ENCODE measurements around the gene MTERF1. TPM values are rescaled to one million over a fixed set of nuclear protein-coding genes. Genes with fewer than 3 reads are reported as not detected.
A peak's percentile ranks its signal among the peaks of the same experiment; 100 is the strongest.
"Not testable (repeated sequence)": the region's sequence is repeated elsewhere in the genome, so short reads cannot be mapped to it uniquely, and the experiment has no call there.

Gene MTERF1
- total RNA-seq, 1 donor from 2014 or later: 13.5 TPM

GRCh38 chr7:91899563-91899962, 19.1 kb upstream of the MTERF1 start:
- Histone ChIP-seq H3K4me3 (no peak overlapping the region), H3K36me3 (no peaks in the 10 kb centered on the region), H3K27ac (no peak overlapping the region), H3K4me1 (no peaks in the 10 kb centered on the region), H3K27me3 (no peaks in the 10 kb centered on the region), H3K9me3 (no peaks in the 10 kb centered on the region)
- ATAC-seq (no peak), DNase-seq (no peak)
- intact Hi-C loops (cut with DNase I): no loop called here
- no peak for TF ChIP-seq CTCF (IDR thresholded peaks at IDR 0.05)

GRCh38 chr7:91898240-91898992, 17.9 kb upstream of the MTERF1 start:
- no peak for TF ChIP-seq CTCF (IDR thresholded peaks at IDR 0.05)
- Histone ChIP-seq H3K27ac (no peak overlapping the region), H3K36me3 (no peaks in the 10 kb centered on the region), H3K4me3 (no peak overlapping the region), H3K27me3 (no peaks in the 10 kb centered on the region), H3K4me1 (no peaks in the 10 kb centered on the region), H3K9me3 (no peaks in the 10 kb centered on the region)
- DNase-seq (no peak), ATAC-seq (no peak)
- intact Hi-C loops (cut with DNase I): no loop called here

- no peak overlapping the region for H3K27ac ChIP-seq
- intact Hi-C loops (cut with DNase I): no loop called here
- H3K4me1 ChIP-seq: no peaks in the 10 kb centered on the region
- no peaks in the 10 kb centered on the region for H3K36me3 ChIP-seq
- no peaks in the 10 kb centered on the region for H3K9me3 ChIP-seq
- ATAC-seq (no peak), DNase-seq (no peak)
- no peaks in the 10 kb centered on the region for H3K27me3 ChIP-seq
- TF ChIP-seq CTCF (IDR thresholded peaks at IDR 0.05): no peak
- H3K4me3 ChIP-seq: no peak overlapping the region
Measured at GRCh38 chr7:91894781-91895480, 14.4 kb upstream of the MTERF1 start.

GRCh38 chr7:91893699-91894098, 13.2 kb upstream of the MTERF1 start:
- H3K4me3 ChIP-seq: not testable (repeated sequence)

GRCh38 chr7:91892821-91893340, 12.4 kb upstream of the MTERF1 start:
- Histone ChIP-seq H3K27ac (no peak overlapping the region), H3K27me3 (no peaks in the 10 kb centered on the region), H3K9me3 (no peaks in the 10 kb centered on the region), H3K36me3 (no peaks in the 10 kb centered on the region), H3K4me1 (no peaks in the 10 kb centered on the region), H3K4me3 (no peak overlapping the region)
- no peak for TF ChIP-seq CTCF (IDR thresholded peaks at IDR 0.05)
- no peak for DNase-seq
- intact Hi-C loops (cut with DNase I): no loop called here
- no peak for ATAC-seq

More at GRCh38 chr7:91893699-91894098, 13.2 kb upstream of the MTERF1 start:
- H3K27ac ChIP-seq; intact Hi-C loops (cut with DNase I); H3K9me3 ChIP-seq; H3K36me3 ChIP-seq; H3K27me3 ChIP-seq; H3K4me1 ChIP-seq; DNase-seq; ATAC-seq: not testable (repeated sequence)

- Histone ChIP-seq H3K4me1 (no peaks in the 10 kb centered on the region), H3K9me3 (no peaks in the 10 kb centered on the region), H3K27me3 (no peaks in the 10 kb centered on the region), H3K4me3 (no peak overlapping the region), H3K27ac (no peak overlapping the region), H3K36me3 (no peaks in the 10 kb centered on the region)
- ATAC-seq (peak; percentile 53), DNase-seq (no peak)
- intact Hi-C loops (cut with DNase I): no loop called here
- no peak for TF ChIP-seq CTCF (IDR thresholded peaks at IDR 0.05)
Measured at GRCh38 chr7:91892099-91892705, 11.7 kb upstream of the MTERF1 start.

GRCh38 chr7:91888271-91889175, 8.0 kb upstream of the MTERF1 start:
- intact Hi-C loops (cut with DNase I); H3K27ac ChIP-seq; H3K4me3 ChIP-seq; H3K4me1 ChIP-seq; H3K36me3 ChIP-seq; ATAC-seq; H3K9me3 ChIP-seq; H3K27me3 ChIP-seq; DNase-seq: not testable (repeated sequence)

All from upper lobe of right lung (tissue), 1 donor.